Kidney (tissue), 14 donors: Measurements from ENCODE around the gene BTNL3. TPM values are rescaled to one million over a fixed set of nuclear protein-coding genes. Genes with fewer than 3 reads are reported as not detected.
"Not testable (repeated sequence)": the region's sequence is repeated elsewhere in the genome, so short reads cannot be mapped to it uniquely, and the experiment has no call there.

ENCODE experiments used
- DNase-seq, 5 donors: peaks; one replicate each; pipeline ENCODE4 v3.0.0-alpha.2; 2013 to 2020
- FAIRE-seq: peaks from 2 replicates; lab custom pipeline; 2012; peaks lifted over from hg19 to GRCh38; lab: Jason Lieb, UNC
- H3K27ac ChIP-seq, 2 donors: one replicate each; pipeline ENCODE4 v1.7.0; 2013; ENCODE audit warnings: low read depth in 2 of 2, low read length in 2 of 2, inconsistent platforms in 1 of 2
- H3K27me3 ChIP-seq: one replicate; pipeline ENCODE4 v1.7.1; 2013; ENCODE audit warnings: low read length, inconsistent platforms; ENCODE audit not compliant: control insufficient read depth, insufficient read depth
- H3K36me3 ChIP-seq, 3 donors: one replicate each; pipeline versions ENCODE4 v1.7.0 to v1.7.1; 2013; ENCODE audit warnings: low read length in 3 of 3, control low read depth in 1 of 3, inconsistent platforms in 1 of 3; ENCODE audit not compliant: insufficient read depth in 3 of 3, control insufficient read depth in 2 of 3
- H3K4me1 ChIP-seq, 3 donors: one replicate each; pipeline versions ENCODE4 v1.7.0 to v1.7.1; 2013; ENCODE audit warnings: low read length in 3 of 3, inconsistent platforms in 1 of 3, low read depth in 1 of 3; ENCODE audit not compliant: control insufficient read depth in 2 of 3, insufficient read depth in 2 of 3
- H3K4me3 ChIP-seq, 3 donors: one replicate each; pipeline versions ENCODE4 v1.7.0 to v1.8.1; 2013; ENCODE audit warnings: low read length in 3 of 3, control low read depth in 1 of 3, inconsistent platforms in 1 of 3
- H3K9ac ChIP-seq, 3 donors: one replicate each; pipeline versions ENCODE4 v1.7.0 to v1.7.1; 2013; ENCODE audit warnings: low read length in 3 of 3, control low read depth in 1 of 3, inconsistent platforms in 1 of 3
- H3K9me3 ChIP-seq, 3 donors: one replicate each; pipeline versions ENCODE4 v1.7.0 to v1.7.1; 2013; ENCODE audit warnings: low read length in 3 of 3, control low read depth in 1 of 3, inconsistent platforms in 1 of 3; ENCODE audit not compliant: control insufficient read depth in 2 of 3, insufficient read depth in 1 of 3
- intact Hi-C: fragments of 100-400 bp; cut with DNase I; formaldehyde crosslinking; loops from one replicate; pipeline ENCODE4 v1.11.1; 2022
- polyA plus RNA-seq: library from polyadenylated mRNA; stranded (reverse); fragments of 350-450 nt; fragmentation: Illumina TruSeq; extraction: RNeasy Lipid Tissue Mini Kit (QIAGEN cat#74804); gene quantifications from one replicate; pipeline ENCODE4 v1.2.3, GENCODE V29; 2014; ENCODE audit warnings: low read depth, low replicate concordance; ENCODE audit not compliant: insufficient read depth
- total RNA-seq: library from RNA; stranded (reverse); fragmentation: NEBNext Ultra II Directional; extraction: Animal tissue kit (Norgen Biotek cat#: 25700); gene quantifications from one replicate; pipeline ENCODE4 v1.2.1, GENCODE V29; 2021
- TF ChIP-seq, protein P1 (sequence below): IDR thresholded peaks from 3 replicates; pipeline ENCODE4 v1.5.1; 2012; ENCODE audit warnings: mild to moderate bottlenecking, moderate library complexity, borderline replicate concordance; ENCODE audit not compliant: insufficient read depth; ENCODE audit errors: extremely low read depth
- donor health status: control.
- donor health status: control.
- donor health status: control.
- donor health status: control.
- donor health status: control.
- donor health status: DM: yes; HTN: yes; CAD: no.
- donor health status: Normal renal cell carcinoma (clear cell type).

Gene BTNL3
- total and polyA plus RNA-seq, 2 donors from 2014 or later = 0.30 TPM; not detected in 1

DNA sequence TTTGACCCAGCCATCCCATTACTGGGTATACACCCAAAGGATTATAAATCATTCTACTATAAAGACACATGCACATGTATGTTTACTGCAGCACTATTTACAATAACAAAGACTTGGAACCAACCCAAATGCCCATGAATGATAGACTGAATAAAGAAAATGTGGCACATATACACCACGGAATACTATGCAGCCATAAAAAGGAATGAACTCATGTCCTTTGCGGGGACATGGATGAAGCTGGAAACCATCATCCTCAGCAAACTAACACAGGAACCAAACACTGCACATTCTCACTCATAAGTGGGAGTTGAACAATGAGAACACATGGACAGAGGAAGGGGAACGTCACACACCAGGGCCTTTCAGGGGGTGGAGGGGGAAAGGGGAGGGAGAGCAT is 28.8 kb downstream of the BTNL3 start:
- H3K36me3 ChIP-seq, intact Hi-C loops, H3K27me3 ChIP-seq, FAIRE-seq, H3K9ac ChIP-seq, H3K4me1 ChIP-seq, H3K27ac ChIP-seq, H3K4me3 ChIP-seq, DNase-seq: not testable (repeated sequence)
- H3K9me3 ChIP-seq = peaks cover 0 to 13% (median 3%) of the 10 kb centered on the region in 3 donors

DNA sequence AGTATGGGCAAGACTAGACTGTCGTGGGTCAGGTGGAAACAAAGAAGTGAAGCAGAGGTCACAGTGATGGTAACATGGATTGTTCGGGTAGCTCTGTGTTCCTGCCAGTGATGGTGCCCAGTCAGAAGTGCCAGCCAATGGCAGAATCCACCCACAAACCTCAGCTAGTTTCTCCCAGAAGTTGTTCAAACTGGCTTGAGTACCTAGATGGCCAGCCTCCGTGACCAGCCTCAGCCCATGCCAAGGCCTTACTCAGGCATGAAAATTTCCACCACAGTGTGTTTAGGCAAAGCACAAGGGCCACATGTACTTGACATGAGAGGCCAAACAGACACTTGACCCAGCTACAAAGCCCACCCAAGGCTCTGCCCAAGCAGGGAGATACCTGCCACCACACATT is 32.0 kb downstream of the BTNL3 start:
- H3K27me3 ChIP-seq = no peaks in the 10 kb centered on the region
- intact Hi-C loops = no loop called here
- peak in 1 of 5 donors; percentile 12 for DNase-seq
- H3K4me1 ChIP-seq = no peaks in the 10 kb centered on the region
- H3K27ac ChIP-seq = no peak overlapping the region
- FAIRE-seq = no peak
- TF ChIP-seq, protein P1, sequence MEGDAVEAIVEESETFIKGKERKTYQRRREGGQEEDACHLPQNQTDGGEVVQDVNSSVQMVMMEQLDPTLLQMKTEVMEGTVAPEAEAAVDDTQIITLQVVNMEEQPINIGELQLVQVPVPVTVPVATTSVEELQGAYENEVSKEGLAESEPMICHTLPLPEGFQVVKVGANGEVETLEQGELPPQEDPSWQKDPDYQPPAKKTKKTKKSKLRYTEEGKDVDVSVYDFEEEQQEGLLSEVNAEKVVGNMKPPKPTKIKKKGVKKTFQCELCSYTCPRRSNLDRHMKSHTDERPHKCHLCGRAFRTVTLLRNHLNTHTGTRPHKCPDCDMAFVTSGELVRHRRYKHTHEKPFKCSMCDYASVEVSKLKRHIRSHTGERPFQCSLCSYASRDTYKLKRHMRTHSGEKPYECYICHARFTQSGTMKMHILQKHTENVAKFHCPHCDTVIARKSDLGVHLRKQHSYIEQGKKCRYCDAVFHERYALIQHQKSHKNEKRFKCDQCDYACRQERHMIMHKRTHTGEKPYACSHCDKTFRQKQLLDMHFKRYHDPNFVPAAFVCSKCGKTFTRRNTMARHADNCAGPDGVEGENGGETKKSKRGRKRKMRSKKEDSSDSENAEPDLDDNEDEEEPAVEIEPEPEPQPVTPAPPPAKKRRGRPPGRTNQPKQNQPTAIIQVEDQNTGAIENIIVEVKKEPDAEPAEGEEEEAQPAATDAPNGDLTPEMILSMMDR = no peak
- H3K36me3 ChIP-seq = no peaks in the 10 kb centered on the region
- H3K9ac ChIP-seq = no peak overlapping the region
- peaks cover 0 to 16% (median 3%) of the 10 kb centered on the region in 3 donors for H3K9me3 ChIP-seq
- no peak overlapping the region for H3K4me3 ChIP-seq

DNA sequence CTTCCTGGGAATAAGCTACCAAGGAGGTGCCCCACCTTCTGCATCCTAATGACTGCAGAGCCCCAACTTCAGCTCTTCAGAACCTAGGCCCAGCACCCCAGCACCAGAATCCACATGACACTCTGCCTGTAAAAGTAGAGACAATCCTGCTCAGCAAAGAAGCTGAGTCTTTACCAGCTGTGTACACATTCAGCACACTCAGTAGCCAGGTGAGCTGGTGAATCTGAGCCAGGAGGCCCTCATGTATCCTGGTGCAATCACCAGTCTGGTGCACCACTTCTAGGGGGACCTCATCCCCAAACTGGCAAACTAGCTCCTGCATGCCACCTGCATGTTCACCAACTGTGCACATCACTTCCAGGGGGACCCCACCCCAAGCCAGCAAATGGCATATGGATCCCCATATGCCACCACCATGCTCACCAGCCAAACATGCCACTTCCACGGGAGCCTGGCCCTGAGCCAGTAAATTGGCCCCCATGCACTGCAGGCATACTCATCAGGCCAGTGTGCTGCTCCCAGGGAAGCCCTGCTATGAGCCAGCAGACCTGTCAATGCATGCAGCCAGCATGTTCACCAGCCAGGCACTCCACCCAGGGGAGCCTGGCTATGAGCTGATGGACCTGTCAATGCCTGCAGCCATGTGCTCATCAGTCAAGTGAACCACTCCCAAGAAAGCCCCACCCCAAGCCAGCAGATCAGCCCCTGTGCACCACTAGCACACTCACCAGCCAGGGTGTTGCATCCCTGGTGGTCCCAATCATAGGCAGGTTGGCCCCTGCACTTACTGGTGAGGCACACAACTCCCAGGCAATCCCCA is 35.8 kb downstream of the BTNL3 start:
- FAIRE-seq = no peak

DNA sequence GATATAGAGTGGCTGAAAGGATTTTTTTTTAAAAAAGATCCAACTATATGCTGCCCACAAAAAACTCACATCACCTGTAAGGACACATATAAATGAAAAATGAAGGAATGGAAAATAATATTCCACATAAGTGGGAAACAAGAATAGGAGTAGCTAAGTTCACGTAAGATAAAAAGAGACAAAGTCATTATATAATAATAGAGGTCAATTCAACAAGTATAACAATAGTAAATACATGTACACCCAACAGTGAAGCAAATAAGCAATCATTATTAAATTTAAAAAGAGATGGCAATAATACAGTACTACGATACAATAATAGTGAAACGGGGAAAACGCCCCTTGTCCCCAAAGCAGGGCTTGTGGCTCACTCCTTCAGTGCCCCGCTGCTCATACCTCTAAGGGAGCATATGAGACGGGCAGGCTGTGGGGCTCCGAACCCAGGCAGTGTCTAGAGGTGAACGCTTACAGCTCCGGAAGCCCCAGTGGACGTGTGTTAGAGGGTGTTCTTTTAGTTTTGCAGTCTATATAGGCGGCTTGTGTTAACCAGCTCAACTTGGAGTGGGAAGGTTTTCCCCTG is 38.9 kb downstream of the BTNL3 start:
- Histone ChIP-seq H3K9me3 (peaks cover 0 to 2% (median 0%) of the 10 kb centered on the region in 3 donors), H3K4me3 (no peak overlapping the region), H3K27me3 (no peaks in the 10 kb centered on the region), H3K4me1 (no peaks in the 10 kb centered on the region), H3K9ac (no peak overlapping the region), H3K36me3 (no peaks in the 10 kb centered on the region), H3K27ac (no peak overlapping the region)
- intact Hi-C loops = no loop called here
- DNase-seq (peak in 1 of 5 donors; percentile 26), FAIRE-seq (no peak)
- TF ChIP-seq, protein P1 = no peak

More for the DNA sequence above, 35.8 kb downstream of the BTNL3 start:
- TF ChIP-seq, protein P1 = no peak
- Histone ChIP-seq H3K27me3 (no peaks in the 10 kb centered on the region), H3K36me3 (no peaks in the 10 kb centered on the region), H3K27ac (no peak overlapping the region), H3K4me1 (no peaks in the 10 kb centered on the region), H3K4me3 (no peak overlapping the region), H3K9ac (no peak overlapping the region), H3K9me3 (peaks cover 0 to 16% (median 3%) of the 10 kb centered on the region in 3 donors)
- DNase-seq = peak in 1 of 5 donors; percentile 31
- intact Hi-C loops = no loop called here
